ENCODE results near the gene MEAF6. TPM values are rescaled to one million over a fixed set of nuclear protein-coding genes. Genes with fewer than 3 reads are reported as not detected.

Gene MEAF6
- total RNA-seq, 2 donors from 2014 or later, result 175 to 252 TPM

DNA sequence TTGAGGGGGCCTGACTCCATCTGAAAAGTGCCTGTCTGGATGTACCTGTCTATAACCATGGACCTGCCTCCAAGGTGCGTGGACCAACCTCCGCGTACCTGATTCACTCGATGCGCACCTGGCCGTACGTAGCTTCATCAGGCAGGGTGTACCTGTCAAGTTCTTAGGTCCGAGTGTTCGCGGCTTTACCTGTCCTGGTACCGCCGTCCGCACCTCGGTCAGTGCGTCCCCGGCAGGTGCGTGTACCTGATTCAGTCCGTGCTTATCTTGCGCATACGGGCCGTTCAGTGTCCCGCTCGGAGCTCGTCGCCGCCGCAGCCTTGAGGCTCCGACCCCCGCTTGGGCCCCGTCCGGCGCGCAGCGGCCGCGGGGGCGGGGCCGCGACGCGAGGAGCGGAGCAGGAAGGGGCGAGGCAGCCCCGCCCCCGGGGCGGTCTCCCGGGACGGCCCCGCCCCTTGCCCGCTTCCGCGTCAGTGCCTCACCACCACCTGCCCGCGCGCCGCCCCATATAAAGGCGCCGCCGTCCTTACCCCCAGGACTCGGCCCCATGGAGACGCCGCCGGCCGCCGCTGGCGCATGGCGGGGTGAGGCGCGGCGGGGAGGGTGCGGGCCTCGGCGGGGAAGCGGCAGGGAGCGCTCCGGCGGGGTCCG lies 40.4 kb downstream of the MEAF6 start, which contains the start of gene ZC3H12A:
ZC3H12A (plus strand) TSS at position 535 of the 651 bp plus-strand sequence. CDS start 917 bp downstream, outside the sequence.
- Histone ChIP-seq H3K27ac (peak within 1 kb of the TSS; percentile 94 to 97), H3K4me3 (peak within 1 kb of the TSS; percentile 89 to 94), H3K4me1 (replicated peaks) (peaks cover 16% of the 10 kb centered on the region), H3K9me3 (no peaks in the 10 kb centered on the region), H3K27me3 (replicated peaks; ENCODE audit: insufficient read depth) (no peaks in the 10 kb centered on the region), H3K36me3 (peaks cover 7 to 16% of the 10 kb centered on the region in 2 donors)
- DNase-seq (ENCODE audit: low spot score), result peak; percentile 93
- intact Hi-C loops (cut with DNase I), result no loop called here
- WGBS, result under 1% methylated on average over 34 of the region's 78 CpGs
- TF ChIP-seq POLR2A (IDR thresholded peaks at IDR 0.05) (peak; percentile 98), POLR2AphosphoS5 (IDR thresholded peaks at IDR 0.05) (peak; percentile 89)
- TF ChIP-seq, protein P1, sequence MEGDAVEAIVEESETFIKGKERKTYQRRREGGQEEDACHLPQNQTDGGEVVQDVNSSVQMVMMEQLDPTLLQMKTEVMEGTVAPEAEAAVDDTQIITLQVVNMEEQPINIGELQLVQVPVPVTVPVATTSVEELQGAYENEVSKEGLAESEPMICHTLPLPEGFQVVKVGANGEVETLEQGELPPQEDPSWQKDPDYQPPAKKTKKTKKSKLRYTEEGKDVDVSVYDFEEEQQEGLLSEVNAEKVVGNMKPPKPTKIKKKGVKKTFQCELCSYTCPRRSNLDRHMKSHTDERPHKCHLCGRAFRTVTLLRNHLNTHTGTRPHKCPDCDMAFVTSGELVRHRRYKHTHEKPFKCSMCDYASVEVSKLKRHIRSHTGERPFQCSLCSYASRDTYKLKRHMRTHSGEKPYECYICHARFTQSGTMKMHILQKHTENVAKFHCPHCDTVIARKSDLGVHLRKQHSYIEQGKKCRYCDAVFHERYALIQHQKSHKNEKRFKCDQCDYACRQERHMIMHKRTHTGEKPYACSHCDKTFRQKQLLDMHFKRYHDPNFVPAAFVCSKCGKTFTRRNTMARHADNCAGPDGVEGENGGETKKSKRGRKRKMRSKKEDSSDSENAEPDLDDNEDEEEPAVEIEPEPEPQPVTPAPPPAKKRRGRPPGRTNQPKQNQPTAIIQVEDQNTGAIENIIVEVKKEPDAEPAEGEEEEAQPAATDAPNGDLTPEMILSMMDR (IDR thresholded peaks at IDR 0.05), result peak in 2 of 4 experiments; percentile 11 to 14

DNA sequence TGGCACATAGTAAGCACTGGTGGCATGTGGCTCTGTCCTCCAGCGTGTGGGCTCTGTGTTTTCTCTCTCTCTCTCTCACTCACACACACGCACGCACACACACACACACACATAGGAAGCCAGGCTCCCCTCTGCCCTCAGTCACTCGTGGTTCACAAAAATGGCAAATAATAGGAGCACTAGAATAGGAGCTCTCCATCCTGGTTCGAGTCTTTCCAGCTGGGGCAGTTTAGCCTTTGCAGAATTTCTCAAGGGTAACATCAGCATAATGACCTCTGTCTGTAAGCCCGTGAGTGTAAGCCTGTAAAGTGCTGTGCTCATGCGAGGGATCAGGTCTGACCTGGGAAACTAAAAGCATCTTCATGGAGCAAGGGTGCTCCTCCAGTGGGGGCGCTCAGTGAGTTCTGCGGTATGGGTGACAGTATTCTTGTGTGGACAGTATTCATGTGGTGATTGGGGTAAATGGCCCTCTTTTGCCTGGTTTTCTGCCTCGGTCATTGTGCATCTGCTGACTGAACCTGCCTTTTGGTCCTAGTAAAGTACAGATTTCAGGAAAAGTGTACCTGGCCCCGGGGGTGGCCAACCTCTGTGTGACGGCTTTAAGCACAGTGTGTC lies 41.0 kb downstream of the MEAF6 start:
- H3K9me3 ChIP-seq, result no peaks in the 10 kb centered on the region
- intact Hi-C loops (cut with DNase I), result no loop called here
- WGBS, result 28% methylated on average over 12 of the region's 12 CpGs
- H3K4me1 ChIP-seq (replicated peaks), result peaks cover 14% of the 10 kb centered on the region
- peak overlapping the region; percentile 94 to 97 for H3K27ac ChIP-seq
- TF ChIP-seq POLR2AphosphoS5 (IDR thresholded peaks at IDR 0.05) (no peak), POLR2A (IDR thresholded peaks at IDR 0.05) (no peak)
- TF ChIP-seq, protein P1 (IDR thresholded peaks at IDR 0.05), result peak in 1 of 4 experiments; percentile 2
- H3K4me3 ChIP-seq, result peak overlapping the region; percentile 89 to 94
- no peaks in the 10 kb centered on the region for H3K27me3 ChIP-seq (replicated peaks; ENCODE audit: insufficient read depth)
- peaks cover 4 to 14% of the 10 kb centered on the region in 2 donors for H3K36me3 ChIP-seq
- DNase-seq (ENCODE audit: low spot score), result no peak

DNA sequence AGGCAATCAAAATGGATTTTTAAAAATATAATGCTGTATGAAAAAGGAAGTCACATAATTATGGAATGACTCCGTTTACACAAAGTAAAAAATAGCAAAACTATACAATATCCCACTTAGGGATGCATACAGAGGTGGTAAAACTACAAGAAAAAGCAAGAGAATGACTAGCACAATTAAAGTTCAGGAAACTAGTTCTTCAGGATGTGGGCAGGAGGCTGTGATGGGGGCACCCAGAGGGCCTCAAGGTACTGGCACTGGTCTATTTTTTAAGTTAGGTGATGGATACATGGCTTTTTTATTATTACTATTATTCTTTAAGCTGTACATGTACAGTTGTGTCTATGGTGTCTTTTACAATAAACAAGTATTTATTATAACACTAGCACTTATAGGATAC lies 41.6 kb downstream of the MEAF6 start:
- 84% methylated on average over 1 of the region's 1 CpG for WGBS
- peaks cover 0 to 11% of the 10 kb centered on the region in 2 donors for H3K36me3 ChIP-seq
- no peak for DNase-seq (ENCODE audit: low spot score)
- H3K27ac ChIP-seq, result peak overlapping the region; percentile 94 to 97
- H3K27me3 ChIP-seq (replicated peaks; ENCODE audit: insufficient read depth), result no peaks in the 10 kb centered on the region
- TF ChIP-seq POLR2A (IDR thresholded peaks at IDR 0.05), result no peak
- TF ChIP-seq, protein P1 (IDR thresholded peaks at IDR 0.05), result no peak
- TF ChIP-seq POLR2AphosphoS5 (IDR thresholded peaks at IDR 0.05), result no peak
- H3K9me3 ChIP-seq, result no peaks in the 10 kb centered on the region
- peak overlapping the region; percentile 89 to 94 for H3K4me3 ChIP-seq
- intact Hi-C loops (cut with DNase I), result no loop called here
- peaks cover 14% of the 10 kb centered on the region for H3K4me1 ChIP-seq (replicated peaks)

DNA sequence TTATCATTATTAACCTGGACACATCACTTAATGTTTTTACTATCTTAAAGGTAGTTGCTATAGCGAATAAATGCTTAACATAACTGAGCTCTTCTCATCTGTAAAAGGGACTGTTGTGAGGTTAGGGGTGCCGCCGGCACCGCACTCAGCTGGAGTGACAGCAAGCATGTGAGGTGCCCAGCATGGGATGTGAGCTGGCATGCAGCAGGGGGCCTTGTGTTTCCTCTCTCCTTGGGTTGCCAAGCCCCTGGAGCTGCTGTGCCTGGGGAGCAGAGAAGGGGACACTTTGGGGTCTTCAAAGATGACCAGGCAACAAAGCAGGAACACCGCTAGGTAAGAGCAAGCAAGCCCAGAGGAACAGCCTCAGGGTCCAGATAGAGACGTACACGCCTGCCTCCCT lies 42.3 kb downstream of the MEAF6 start:
- H3K9me3 ChIP-seq, result no peaks in the 10 kb centered on the region
- peaks cover 0 to 11% of the 10 kb centered on the region in 2 donors for H3K36me3 ChIP-seq
- intact Hi-C loops (cut with DNase I), result no loop called here

More for the DNA sequence above, 42.3 kb downstream of the MEAF6 start:
- H3K27me3 ChIP-seq (replicated peaks; ENCODE audit: insufficient read depth), result no peaks in the 10 kb centered on the region
- H3K4me3 ChIP-seq, result peak overlapping the region in 1 of 2 donors; percentile 89
- TF ChIP-seq POLR2AphosphoS5 (IDR thresholded peaks at IDR 0.05), result no peak
- no peak for TF ChIP-seq POLR2A (IDR thresholded peaks at IDR 0.05)
- TF ChIP-seq, protein P1 (IDR thresholded peaks at IDR 0.05), result no peak
- H3K27ac ChIP-seq, result peak overlapping the region; percentile 94 to 97
- 79% methylated on average over 7 of the region's 7 CpGs for WGBS
- no peak for DNase-seq (ENCODE audit: low spot score)
- H3K4me1 ChIP-seq (replicated peaks), result peaks cover 14% of the 10 kb centered on the region

Measured in prostate gland (tissue), 2 donors.